GM23248 (cell line): ENCODE measurements around the gene CRY1. TPM values are rescaled to one million over a fixed set of nuclear protein-coding genes. Genes with fewer than 3 reads are reported as not detected.

ENCODE experiments used
- DNase-seq: peaks from one replicate; pipeline ENCODE4 v3.0.0-alpha.2; 2015
- H2AFZ ChIP-seq: fragments of 200-600 bp; sonication (generic); 2 replicates; pipeline ENCODE4 v1.6.1; 2016; ENCODE audit warnings: antibody characterized with exemption
- H3F3A ChIP-seq: fragments of 200-600 bp; sonication (generic); 2 replicates; pipeline ENCODE4 v1.6.1; 2016; ENCODE audit warnings: mild to moderate bottlenecking, antibody characterized with exemption, mixed run types; ENCODE audit not compliant: insufficient read depth
- H3K27ac ChIP-seq: fragments of 200-600 bp; sonication (generic); 2 replicates; pipeline ENCODE4 v1.5.1; 2016; ENCODE audit warnings: mild to moderate bottlenecking
- H3K27me3 ChIP-seq: fragments of 200-600 bp; sonication (generic); replicated peaks from 2 replicates; pipeline ENCODE4 v1.6.1; 2016; ENCODE audit warnings: mild to moderate bottlenecking; ENCODE audit not compliant: insufficient read depth
- H3K36me3 ChIP-seq: fragments of 200-600 bp; sonication (generic); 2 replicates; pipeline ENCODE4 v1.6.1; 2016; ENCODE audit warnings: low read depth, mild to moderate bottlenecking
- H3K4me1 ChIP-seq: fragments of 200-600 bp; sonication (generic); 2 replicates; pipeline ENCODE4 v1.6.1; 2016; ENCODE audit warnings: mild to moderate bottlenecking; ENCODE audit not compliant: insufficient read depth
- H3K4me2 ChIP-seq: fragments of 200-600 bp; sonication (generic); one replicate; pipeline ENCODE4 v1.6.1; 2016; ENCODE audit warnings: mild to moderate bottlenecking; ENCODE audit not compliant: unreplicated experiment
- H3K4me3 ChIP-seq: fragments of 200-600 bp; sonication (generic); 2 replicates; pipeline ENCODE4 v1.5.1; 2016; ENCODE audit warnings: mild to moderate bottlenecking
- H3K79me2 ChIP-seq: fragments of 200-600 bp; sonication (generic); 2 replicates; pipeline ENCODE4 v1.6.1; 2016; ENCODE audit warnings: mild to moderate bottlenecking; ENCODE audit not compliant: insufficient read depth
- H3K9ac ChIP-seq: fragments of 200-600 bp; sonication (generic); 2 replicates; pipeline ENCODE4 v1.6.1; 2016; ENCODE audit warnings: mild to moderate bottlenecking
- H3K9me2 ChIP-seq: fragments of 200-600 bp; sonication (generic); 2 replicates; pipeline ENCODE4 v1.6.1; 2016; ENCODE audit warnings: mixed run types, mild to moderate bottlenecking, moderate library complexity; ENCODE audit not compliant: insufficient read depth
- H3K9me3 ChIP-seq: fragments of 200-600 bp; sonication (generic); one replicate; pipeline ENCODE4 v1.6.1; 2017; ENCODE audit warnings: low read depth
- H4K20me1 ChIP-seq: fragments of 200-600 bp; sonication (generic); 2 replicates; pipeline ENCODE4 v1.6.0; 2016; ENCODE audit not compliant: insufficient read depth
- EZH2 ChIP-seq: fragments of 200-600 bp; sonication (generic); IDR thresholded peaks from 2 replicates; pipeline ENCODE4 v1.6.1; 2018; ENCODE audit warnings: antibody characterized with exemption, mild to moderate bottlenecking; ENCODE audit not compliant: insufficient read depth, poor library complexity, severe bottlenecking
- EZH2phosphoT487 ChIP-seq: fragments of 200-600 bp; sonication (generic); IDR thresholded peaks from 2 replicates; pipeline ENCODE4 v1.6.1; 2018; ENCODE audit warnings: antibody characterized with exemption, moderate library complexity, mild to moderate bottlenecking, low read depth; ENCODE audit not compliant: insufficient read depth
- WGBS, 2 experiments: methylation state at CpG; one replicate each; pipeline ENCODE4 v1.1.6; 2015 to 2017; ENCODE audit warnings: low lambda C conversion rate in 2 of 2, low coverage in 1 of 2; ENCODE audit errors: missing lambda C conversion rate in 2 of 2; 5-methylcytosine and 5-hydroxymethylcytosine counted together
- in situ Hi-C: fragments of 300-500 bp; cut with MboI; formaldehyde crosslinking; loops from 2 replicates; pipeline ENCODE4 v1.15.0; 2020
- polyA plus RNA-seq: library from polyadenylated mRNA; unstranded; fragments of >200 nt; fragmentation: Nextera tagmentation; extraction: Ambion mirVana; gene quantifications from 2 replicates; pipeline ENCODE4 v1.2.1, GENCODE V29; 2016
- total RNA-seq: library from RNA; depleted of rRNA; stranded (reverse); fragments of >200 nt; shearing (Covaris generic); gene quantifications from 2 replicates; pipeline ENCODE4 v1.2.3, GENCODE V29; 2014

Gene CRY1
- total and polyA plus RNA-seq, 2 experiments from 2014 or later: 13.6 to 14.8 TPM

DNA sequence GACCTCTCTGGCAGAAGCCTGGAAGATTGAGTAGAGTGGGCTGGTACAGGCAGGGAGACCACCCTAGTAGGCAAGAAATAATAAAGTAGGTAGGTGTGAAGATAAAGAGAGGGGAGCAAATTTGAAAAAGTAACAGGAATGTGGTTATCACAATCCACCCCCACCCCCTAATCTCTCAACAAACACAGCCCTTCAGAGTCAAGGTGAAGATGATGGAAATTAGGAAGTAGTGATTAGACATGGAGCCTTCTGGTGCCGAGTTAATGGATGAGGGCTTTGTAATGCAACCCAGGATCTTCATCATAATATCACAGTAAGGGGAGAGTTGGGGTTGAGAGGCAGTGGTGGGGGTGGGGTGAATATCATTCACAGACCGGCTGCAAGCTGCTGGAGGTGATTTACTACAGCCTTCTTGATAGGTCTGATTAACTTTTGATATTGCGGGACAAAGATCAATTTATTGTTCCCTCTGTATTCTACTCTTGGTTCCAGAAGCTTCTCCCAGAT is 29.2 kb upstream of the CRY1 start:
- DNase-seq: no peak
- Histone ChIP-seq H3F3A (no peaks in the 10 kb centered on the region), H3K4me1 (no peaks in the 10 kb centered on the region), H4K20me1 (no peaks in the 10 kb centered on the region), H3K9me2 (no peaks in the 10 kb centered on the region), H3K4me3 (no peak overlapping the region), H3K79me2 (no peaks in the 10 kb centered on the region), H3K27ac (no peak overlapping the region), H3K9me3 (no peaks in the 10 kb centered on the region), H3K9ac (no peak overlapping the region), H3K27me3 (0 out of 2 replicates have a peak, but pooled peaks cover 3% of the 10 kb centered on the region), H3K4me2 (no peak overlapping the region), H3K36me3 (no peaks in the 10 kb centered on the region), H2AFZ (no peak overlapping the region)
- 31 to 42% methylated on average over 3 of the region's 3 CpGs for WGBS, 2 experiments
- in situ Hi-C loops: no loop called here
- TF ChIP-seq EZH2phosphoT487 (no peak), EZH2 (no peak)

GRCh38 chr12:107119091-107119490 is 25.7 kb upstream of the CRY1 start:
- H3K79me2 ChIP-seq: no peaks in the 10 kb centered on the region
- no peak overlapping the region for H3K9ac ChIP-seq
- no peaks in the 10 kb centered on the region for H3K9me2 ChIP-seq
- TF ChIP-seq EZH2phosphoT487 (no peak), EZH2 (no peak)
- in situ Hi-C loops: no loop called here
- no peak for DNase-seq
- no peaks in the 10 kb centered on the region for H3F3A ChIP-seq
- no peaks in the 10 kb centered on the region for H3K4me1 ChIP-seq
- no peaks in the 10 kb centered on the region for H3K9me3 ChIP-seq
- no peak overlapping the region for H3K4me2 ChIP-seq
- no peak overlapping the region for H3K4me3 ChIP-seq
- 57 to 64% methylated on average over 3 of the region's 3 CpGs for WGBS, 2 experiments
- no peak overlapping the region for H2AFZ ChIP-seq
- no peak overlapping the region for H3K27ac ChIP-seq
- no peaks in the 10 kb centered on the region for H4K20me1 ChIP-seq
- H3K36me3 ChIP-seq: no peaks in the 10 kb centered on the region
- H3K27me3 ChIP-seq: peaks cover 14% of the 10 kb centered on the region; the same call in 1 of the 2 replicates

- no peak overlapping the region for H3K4me2 ChIP-seq
- no peak overlapping the region for H2AFZ ChIP-seq
- no peaks in the 10 kb centered on the region for H3K79me2 ChIP-seq
- no peaks in the 10 kb centered on the region for H3K4me1 ChIP-seq
- no peaks in the 10 kb centered on the region for H3F3A ChIP-seq
- no peak overlapping the region for H3K4me3 ChIP-seq
- 84 to 86% methylated on average over 4 of the region's 4 CpGs for WGBS, 2 experiments
- H4K20me1 ChIP-seq: no peaks in the 10 kb centered on the region
- TF ChIP-seq EZH2: no peak
- no peak for TF ChIP-seq EZH2phosphoT487
- H3K36me3 ChIP-seq: no peaks in the 10 kb centered on the region
- H3K9ac ChIP-seq: no peak overlapping the region
- no peaks in the 10 kb centered on the region for H3K9me3 ChIP-seq
- no peak for DNase-seq
- no peak overlapping the region for H3K27ac ChIP-seq
- H3K27me3 ChIP-seq: peaks cover 14% of the 10 kb centered on the region; the same call in 1 of the 2 replicates
- no peaks in the 10 kb centered on the region for H3K9me2 ChIP-seq
- in situ Hi-C loops: no loop called here
Measured at GRCh38 chr12:107118624-107119023, 25.3 kb upstream of the CRY1 start.

DNA sequence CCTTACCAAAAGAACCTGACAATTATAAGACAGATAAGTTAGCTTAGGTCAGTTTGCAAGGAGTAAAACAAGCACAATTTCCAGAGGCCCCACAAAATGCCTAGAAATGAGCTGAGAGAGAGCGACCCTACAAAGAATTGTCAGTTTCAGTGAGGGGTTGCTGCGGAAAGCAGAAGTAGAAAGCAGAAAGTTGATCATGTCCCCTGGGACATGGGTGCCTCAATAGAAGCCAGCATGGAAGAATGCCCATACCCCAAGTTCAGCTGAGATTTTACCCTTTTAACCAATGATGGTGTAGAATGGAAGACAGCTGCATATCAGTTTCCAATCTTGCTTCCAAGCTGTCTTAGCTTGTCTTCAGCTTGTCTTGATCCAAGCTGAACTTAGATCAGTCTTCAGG is 21.8 kb upstream of the CRY1 start:
- no peaks in the 10 kb centered on the region for H4K20me1 ChIP-seq
- H3K4me2 ChIP-seq: no peak overlapping the region
- H3K9me2 ChIP-seq: no peaks in the 10 kb centered on the region
- H3F3A ChIP-seq: no peaks in the 10 kb centered on the region
- peaks cover 19% of the 10 kb centered on the region for H3K27me3 ChIP-seq
- H3K4me1 ChIP-seq: no peaks in the 10 kb centered on the region
- DNase-seq: no peak
- in situ Hi-C loops: no loop called here
- H3K9me3 ChIP-seq: no peaks in the 10 kb centered on the region
- H3K27ac ChIP-seq: no peak overlapping the region
- no peak overlapping the region for H3K4me3 ChIP-seq
- no peak for TF ChIP-seq EZH2phosphoT487
- TF ChIP-seq EZH2: no peak
- no peak overlapping the region for H2AFZ ChIP-seq
- no peak overlapping the region for H3K9ac ChIP-seq
- 65 to 77% methylated on average over 2 of the region's 2 CpGs for WGBS, 2 experiments
- H3K79me2 ChIP-seq: no peaks in the 10 kb centered on the region
- H3K36me3 ChIP-seq: no peaks in the 10 kb centered on the region

GRCh38 chr12:107111314-107111713 is 18.0 kb upstream of the CRY1 start:
- Histone ChIP-seq H3K9me2 (no peaks in the 10 kb centered on the region), H3K9ac (no peak overlapping the region), H3K79me2 (no peaks in the 10 kb centered on the region), H3F3A (no peaks in the 10 kb centered on the region), H3K9me3 (no peaks in the 10 kb centered on the region), H3K4me2 (no peak overlapping the region), H3K36me3 (no peaks in the 10 kb centered on the region), H3K27me3 (peaks cover 19% of the 10 kb centered on the region), H3K4me1 (no peaks in the 10 kb centered on the region), H4K20me1 (no peaks in the 10 kb centered on the region), H3K4me3 (no peak overlapping the region), H3K27ac (no peak overlapping the region), H2AFZ (no peak overlapping the region)
- in situ Hi-C loops: no loop called here
- no peak for TF ChIP-seq EZH2phosphoT487
- TF ChIP-seq EZH2: no peak
- no peak for DNase-seq
